Hepatocyte (in vitro differentiated cells): ENCODE data around the gene CALHM6. TPM values are rescaled to one million over a fixed set of nuclear protein-coding genes. Genes with fewer than 3 reads are reported as not detected.

ENCODE experiments used
- DNase-seq: peaks from one replicate; pipeline ENCODE4 v3.0.0-alpha.2; 2016; ENCODE audit warnings: low spot score
- H2AFZ ChIP-seq: fragments of 200-600 bp; sonication (generic); 2 replicates; pipeline ENCODE4 v1.6.0; 2016; ENCODE audit warnings: antibody characterized with exemption, mild to moderate bottlenecking
- H3K27ac ChIP-seq: fragments of 200-600 bp; sonication (generic); 2 replicates; pipeline ENCODE4 v1.5.1; 2016; ENCODE audit warnings: mild to moderate bottlenecking
- H3K27me3 ChIP-seq: fragments of 200-600 bp; sonication (generic); 2 replicates; pipeline ENCODE4 v1.6.1; 2016
- H3K36me3 ChIP-seq: fragments of 200-600 bp; sonication (generic); replicated peaks from 2 replicates; pipeline ENCODE4 v1.5.1; 2016; ENCODE audit warnings: low read depth; ENCODE audit not compliant: insufficient read depth
- H3K4me1 ChIP-seq: fragments of 200-600 bp; sonication (generic); 2 replicates; pipeline ENCODE4 v1.5.1; 2016; ENCODE audit warnings: mild to moderate bottlenecking, moderate library complexity; ENCODE audit not compliant: insufficient read depth
- H3K4me2 ChIP-seq: fragments of 200-600 bp; sonication (generic); 2 replicates; pipeline ENCODE4 v1.6.0; 2016
- H3K4me3 ChIP-seq: fragments of 200-600 bp; sonication (generic); 2 replicates; pipeline ENCODE4 v1.5.1; 2016; ENCODE audit warnings: mild to moderate bottlenecking
- H3K79me2 ChIP-seq: fragments of 200-600 bp; sonication (generic); 2 replicates; pipeline ENCODE4 v1.6.0; 2017; ENCODE audit warnings: mild to moderate bottlenecking
- H3K9me2 ChIP-seq: fragments of 200-600 bp; sonication (generic); replicated peaks from 2 replicates; pipeline ENCODE4 v1.6.0; 2017; ENCODE audit warnings: mild to moderate bottlenecking; ENCODE audit not compliant: insufficient read depth
- H3K9me3 ChIP-seq: fragments of 200-600 bp; sonication (generic); 2 replicates; pipeline ENCODE4 v1.5.1; 2016; ENCODE audit warnings: low read depth, mild to moderate bottlenecking
- H4K20me1 ChIP-seq: fragments of 200-600 bp; sonication (generic); 2 replicates; pipeline ENCODE4 v1.6.0; 2016; ENCODE audit warnings: mild to moderate bottlenecking; ENCODE audit not compliant: insufficient read depth, poor library complexity, severe bottlenecking
- CTCF ChIP-seq: fragments of 200-600 bp; sonication (generic); IDR thresholded peaks from 2 replicates; pipeline ENCODE4 v1.5.1; 2016; ENCODE audit warnings: antibody characterized with exemption, mild to moderate bottlenecking; ENCODE audit not compliant: poor library complexity
- EZH2 ChIP-seq: fragments of 200-600 bp; sonication (generic); IDR thresholded peaks from 2 replicates; pipeline ENCODE4 v1.6.1; 2016; ENCODE audit warnings: antibody characterized with exemption, mild to moderate bottlenecking, borderline replicate concordance
- EZH2phosphoT487 ChIP-seq: fragments of 200-600 bp; sonication (generic); IDR thresholded peaks from one replicate; pipeline ENCODE4 v1.6.1; 2018; ENCODE audit warnings: antibody characterized with exemption, mild to moderate bottlenecking, low read depth, moderate library complexity; ENCODE audit not compliant: unreplicated experiment, severe bottlenecking
- WGBS: methylation state at CpG from one replicate; pipeline ENCODE4 v1.1.6; 2016; ENCODE audit warnings: low lambda C conversion rate; ENCODE audit errors: missing lambda C conversion rate; 5-methylcytosine and 5-hydroxymethylcytosine counted together
- polyA plus RNA-seq: library from polyadenylated mRNA; unstranded; fragments of >200 nt; fragmentation: Nextera tagmentation; extraction: Ambion mirVana; gene quantifications from 2 replicates; pipeline ENCODE4 v1.2.1, GENCODE V29; 2016
- total RNA-seq: library from RNA; depleted of rRNA; stranded (reverse); fragments of >200 nt; gene quantifications from 2 replicates; pipeline ENCODE4 v1.2.3, GENCODE V29; 2014

Gene CALHM6
- total and polyA plus RNA-seq, 2 experiments from 2014 or later = 0.50 to 0.83 TPM

- TF ChIP-seq EZH2 (no peak), EZH2phosphoT487 (no peak), CTCF (no peak)
- Histone ChIP-seq H3K9me3 (no peaks in the 10 kb centered on the region), H3K4me2 (no peak overlapping the region), H4K20me1 (no peaks in the 10 kb centered on the region), H3K9me2 (no peaks in the 10 kb centered on the region), H3K36me3 (no peaks in the 10 kb centered on the region), H3K4me1 (peaks cover 12% of the 10 kb centered on the region), H2AFZ (no peak overlapping the region), H3K27ac (no peak overlapping the region), H3K79me2 (no peaks in the 10 kb centered on the region), H3K4me3 (no peak overlapping the region), H3K27me3 (no peaks in the 10 kb centered on the region)
- no peak for DNase-seq
- 90% methylated on average over 9 of the region's 9 CpGs for WGBS
Observed at GRCh38 chr6:116450769-116451740, 10.1 kb upstream of the CALHM6 start.

GRCh38 chr6:116451916-116452315 lies 9.3 kb upstream of the CALHM6 start:
- Histone ChIP-seq H3K27ac (no peak overlapping the region), H3K9me2 (no peaks in the 10 kb centered on the region), H3K27me3 (no peaks in the 10 kb centered on the region), H3K9me3 (no peaks in the 10 kb centered on the region), H3K4me1 (peaks cover 7% of the 10 kb centered on the region), H4K20me1 (no peaks in the 10 kb centered on the region), H3K36me3 (no peaks in the 10 kb centered on the region), H3K4me2 (no peak overlapping the region), H2AFZ (no peak overlapping the region), H3K79me2 (no peaks in the 10 kb centered on the region), H3K4me3 (no peak overlapping the region)
- TF ChIP-seq CTCF = no peak
- TF ChIP-seq EZH2phosphoT487 = no peak
- TF ChIP-seq EZH2 = no peak
- no peak for DNase-seq

GRCh38 chr6:116452531-116452930 lies 8.6 kb upstream of the CALHM6 start:
- WGBS = 96% methylated on average over 2 of the region's 2 CpGs

More at GRCh38 chr6:116452531-116452930, 8.6 kb upstream of the CALHM6 start:
- Histone ChIP-seq H3K27me3 (no peaks in the 10 kb centered on the region), H3K36me3 (no peaks in the 10 kb centered on the region), H4K20me1 (no peaks in the 10 kb centered on the region), H3K9me2 (no peaks in the 10 kb centered on the region), H3K79me2 (no peaks in the 10 kb centered on the region), H3K27ac (no peak overlapping the region), H3K4me2 (no peak overlapping the region), H2AFZ (no peak overlapping the region), H3K4me1 (peaks cover 4% of the 10 kb centered on the region), H3K9me3 (no peaks in the 10 kb centered on the region), H3K4me3 (no peak overlapping the region)
- DNase-seq = no peak
- TF ChIP-seq EZH2phosphoT487 (no peak), CTCF (no peak), EZH2 (no peak)
